ENCODE measurements around the gene VASH1. TPM values are rescaled to one million over a fixed set of nuclear protein-coding genes. Genes with fewer than 3 reads are reported as not detected.

The VASH1 gene
- total and polyA plus RNA-seq, 2 donors (not counting 3 experiments of a cell fraction or from before 2014, with no cell fraction given), result 39.8 to 168 TPM

- BruUV-seq (replicated peaks), result no TSS peak
- H3K27me3 ChIP-seq (ENCODE audit: control insufficient read depth in 2 of 2, insufficient read depth in 2 of 2, low read length in 2 of 2), result no peaks in the 10 kb centered on the region
- no peak overlapping the region for H3K9ac ChIP-seq (replicated peaks; ENCODE audit: extremely low read depth, insufficient read depth, low read length)
- no peaks in the 10 kb centered on the region for H3K79me2 ChIP-seq (ENCODE audit: control insufficient read depth, insufficient read depth, low read length)
- DNase-seq (ENCODE audit: low read depth, low spot score) (no peak), FAIRE-seq (no peak)
- peaks cover 2 to 30% of the 10 kb centered on the region in 2 experiments for H3K36me3 ChIP-seq (ENCODE audit: control insufficient read depth in 2 of 2, extremely low read depth in 1 of 2, insufficient read depth in 2 of 2, low read length in 2 of 2)
- no peaks in the 10 kb centered on the region for H3K4me1 ChIP-seq (ENCODE audit: control insufficient read depth, extremely low read depth, insufficient read depth, low read length)
- dilution Hi-C loops (cut with MboI; ENCODE audit: extremely low pct_ligation_motif_present, low sequenced_read_pairs), result no loop called here
- intact Hi-C loops (cut with micrococcal nuclease), result no loop called here
- no peaks in the 10 kb centered on the region for H3K9me3 ChIP-seq (replicated peaks; ENCODE audit: control insufficient read depth, insufficient read depth, low read length)
- H3K4me2 ChIP-seq (ENCODE audit: insufficient read depth, low read length), result no peak overlapping the region
- ChIA-PET POLR2A (no interaction called here), CTCF (interaction anchor here (1.0 to 15.4 kb wide), 4 partner anchors 12 to 70 kb away, joined by 3 to 557 read pairs (median 34); no protein-coding TSS in a partner anchor)
- TF ChIP-seq POLR2A (IDR thresholded peaks at IDR 0.05; ENCODE audit: low read depth, low read length) (no peak), CTCF (IDR thresholded peaks at IDR 0.05; ENCODE audit: extremely low read depth in 1 of 2, insufficient read depth in 1 of 2, low read depth in 1 of 2, low read length in 2 of 2) (no peak), GATA2 (IDR thresholded peaks at IDR 0.05; ENCODE audit: insufficient read depth, insufficient read length, low read depth, low read length) (no peak), FOS (IDR thresholded peaks at IDR 0.05; ENCODE audit: borderline replicate concordance, insufficient read depth, low read length) (no peak), JUN (IDR thresholded peaks at IDR 0.05; ENCODE audit: borderline replicate concordance, insufficient read depth, insufficient read length, low read depth) (no peak), MYC (IDR thresholded peaks at IDR 0.05; ENCODE audit: low read depth, low read length) (no peak), MAX (IDR thresholded peaks at IDR 0.05; ENCODE audit: insufficient read depth, insufficient read length) (no peak)
- H3K27ac ChIP-seq (ENCODE audit: insufficient read depth, low read depth, low read length), result no peak overlapping the region
- no peak overlapping the region for H3K4me3 ChIP-seq (replicated peaks in 1 of 3; ENCODE audit: insufficient read depth in 1 of 3, low read depth in 1 of 3, low read length in 3 of 3)
- H2AFZ ChIP-seq (ENCODE audit: low read depth, low read length), result no peak overlapping the region
- no peaks in the 10 kb centered on the region for H4K20me1 ChIP-seq (replicated peaks; ENCODE audit: control insufficient read depth, extremely low read depth, insufficient read depth, low read length)
- no peaks in the 10 kb centered on the region for H3K9me1 ChIP-seq (replicated peaks; ENCODE audit: control insufficient read depth, extremely low read depth, insufficient read depth, low read length)
Observed at GRCh38 chr14:76782885-76783566, 21.8 kb downstream of the VASH1 start.
